Activated naive CD4-positive, alpha-beta T cell (primary cell): ENCODE data around the gene DNPH1.

Source experiments
- DNase-seq, 4 experiments: peaks; one replicate each; lab custom pipeline; 2025; lab: John Stamatoyannopoulos, UW

DNPH1 gene

GRCh38 chr6:43246301-43247113 lies 17.2 kb upstream of the DNPH1 start:
- DNase-seq: no peak

- no peak for DNase-seq
Measured at GRCh38 chr6:43243664-43244321, 14.5 kb upstream of the DNPH1 start.

DNA sequence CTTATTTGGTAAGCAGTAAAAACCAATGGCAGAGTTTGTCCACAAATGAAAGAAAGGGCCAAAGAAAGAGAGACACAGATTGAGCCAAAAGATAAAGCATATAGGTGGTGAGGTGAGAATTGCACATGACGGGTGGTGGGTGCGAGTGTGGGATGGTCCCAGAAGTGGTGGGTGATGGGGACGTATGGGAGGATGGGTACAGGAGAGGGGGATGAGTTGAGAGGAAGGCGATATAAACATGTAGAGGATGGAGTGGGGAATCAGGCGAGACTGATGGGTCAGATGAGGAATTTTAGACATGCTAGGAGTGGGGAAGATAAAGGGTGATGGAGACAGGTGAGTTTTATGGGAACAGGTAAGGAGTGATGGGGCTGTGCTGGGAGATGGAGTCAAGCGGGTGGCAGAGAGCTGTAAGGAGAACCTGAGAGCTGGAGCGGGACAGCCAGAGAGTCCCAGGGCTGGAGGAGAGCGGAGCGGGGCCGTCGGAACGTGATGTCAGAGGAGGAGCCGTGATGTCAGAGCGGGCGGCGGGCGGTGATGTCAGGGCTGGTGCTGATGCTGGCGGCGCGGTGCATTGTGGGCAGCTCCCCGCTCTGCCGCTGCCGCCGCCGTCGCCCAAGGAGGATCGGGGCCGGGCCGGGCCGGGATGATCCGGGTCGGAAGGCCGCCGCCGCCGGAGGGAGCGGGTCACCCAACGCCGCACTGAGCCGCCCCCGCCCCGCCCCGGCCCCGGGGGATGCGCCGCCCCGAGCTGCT lies 13.8 kb upstream of the DNPH1 start, which contains the start of gene TTBK1:
TTBK1 (plus strand) TSS at position 574 of the 756 bp plus-strand sequence. CDS start 3,180 bp downstream, outside the sequence.
- DNase-seq: peak in 1 of 4 experiments; percentile 15

DNA sequence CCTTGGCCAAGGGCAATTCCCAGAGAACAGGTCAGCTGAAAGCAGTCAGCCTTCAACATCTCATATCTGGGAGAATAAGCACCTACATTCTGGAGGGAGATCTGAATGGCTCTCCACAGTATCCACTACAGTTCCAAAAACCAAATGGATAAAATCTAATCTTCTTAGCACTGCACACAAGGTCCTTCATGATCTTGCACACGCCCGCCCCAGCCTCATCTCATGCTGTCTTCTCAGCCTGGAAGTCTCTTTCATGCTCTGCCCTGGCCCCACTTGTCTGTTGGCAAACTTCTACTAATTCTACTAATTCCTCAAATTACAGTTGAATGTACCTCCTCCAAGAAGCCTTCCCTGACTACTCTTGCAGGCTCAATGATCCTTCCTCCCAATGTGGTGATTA lies 12.2 kb upstream of the DNPH1 start:
- no peak for DNase-seq

DNA sequence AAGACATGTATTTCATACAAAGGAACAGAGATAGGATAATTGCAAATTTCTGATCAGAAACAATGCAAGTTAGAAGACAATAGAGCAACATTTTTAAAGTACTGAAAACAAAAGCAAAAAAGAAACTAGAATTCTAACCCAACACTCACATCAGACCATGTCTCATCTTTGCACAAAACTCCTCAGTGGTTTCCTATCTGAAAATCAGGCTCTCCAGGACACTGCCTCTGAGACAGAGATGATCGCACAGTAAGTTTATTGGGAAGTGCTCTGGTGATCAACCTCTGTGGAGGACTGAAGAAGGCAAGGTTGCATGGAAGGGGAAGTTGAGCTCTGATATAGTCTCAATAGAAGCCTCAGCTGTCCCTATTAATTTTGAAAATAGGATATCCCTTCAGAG lies 11.7 kb upstream of the DNPH1 start:
- no peak for DNase-seq

DNA sequence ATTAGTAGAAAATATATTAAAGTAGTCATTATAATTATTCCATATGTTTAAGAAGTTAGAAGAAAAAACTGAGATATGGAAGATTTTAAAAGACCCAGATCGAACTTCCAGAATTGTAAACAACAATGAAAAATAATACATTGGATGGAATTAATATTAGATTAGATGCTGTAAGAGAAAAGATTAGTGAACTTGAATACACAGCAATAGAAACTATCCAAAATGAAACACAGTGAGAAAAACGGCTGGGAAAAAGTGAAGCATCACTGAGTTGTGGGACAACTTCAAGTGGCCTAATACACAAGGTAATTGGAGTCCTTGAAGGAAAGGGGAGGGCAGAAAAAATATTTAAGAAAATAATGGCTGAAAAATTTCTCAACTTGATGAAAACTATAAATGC lies 9.8 kb upstream of the DNPH1 start:
- DNase-seq: no peak

- DNase-seq: no peak
Measured at GRCh38 chr6:43235841-43236240, 6.6 kb upstream of the DNPH1 start.

DNA sequence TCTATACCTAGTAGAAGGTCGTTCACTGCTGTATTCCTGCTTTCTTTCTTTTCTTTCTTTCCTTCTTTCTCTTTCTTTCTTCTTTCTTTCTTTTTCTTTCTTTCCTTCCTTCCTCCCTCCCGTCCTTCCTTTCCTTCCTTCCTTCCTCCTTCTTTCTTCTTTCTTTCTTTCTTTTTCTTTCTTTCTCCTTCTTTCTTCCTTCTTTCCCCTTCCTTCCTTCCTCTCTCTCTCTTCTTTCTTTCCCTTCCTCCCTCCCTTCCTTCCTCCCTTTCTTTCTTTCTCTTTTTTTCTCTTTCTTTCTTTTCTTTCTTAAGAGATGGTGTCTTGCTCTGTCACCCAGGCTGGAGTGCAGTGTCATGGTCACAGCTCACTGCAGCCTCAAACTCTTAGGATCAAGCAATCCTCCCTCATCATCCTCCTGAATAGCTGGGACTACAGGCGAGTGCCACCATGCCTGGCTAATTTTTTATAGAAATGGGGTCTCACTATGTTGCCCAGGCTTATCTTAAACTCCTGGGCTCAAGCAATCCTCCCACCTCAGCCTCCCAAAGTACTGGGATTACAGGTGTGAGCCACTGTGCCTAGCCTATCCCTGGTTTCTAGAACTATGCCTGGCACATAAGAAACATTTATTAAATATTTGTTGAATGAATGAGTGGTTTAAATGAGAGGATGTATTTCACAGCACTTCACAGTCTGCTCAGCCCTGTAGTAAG lies 2.6 kb upstream of the DNPH1 start:
- DNase-seq: no peak

DNA sequence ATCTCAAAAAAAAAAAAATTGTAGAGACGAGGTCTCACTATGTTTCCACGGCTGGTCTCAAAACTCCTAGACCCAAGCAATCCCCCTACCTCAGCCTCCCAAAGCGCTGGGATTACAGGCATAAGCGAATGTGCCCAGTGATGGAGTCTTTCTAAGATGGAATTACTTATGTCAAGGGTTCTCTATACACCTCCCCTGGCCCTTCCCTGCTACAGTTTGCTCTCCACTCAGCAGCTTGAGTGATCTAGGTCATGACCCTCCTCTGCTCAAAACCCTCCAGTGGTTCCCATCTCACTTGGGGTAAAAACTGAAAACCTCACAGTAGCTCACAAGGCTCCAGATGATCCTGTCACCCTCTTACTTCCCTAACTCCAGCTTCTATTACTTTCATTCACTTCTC lies 1.8 kb upstream of the DNPH1 start:
- no peak for DNase-seq

GRCh38 chr6:43229803-43230620 lies 731 bp upstream of the DNPH1 start:
- DNase-seq: no peak

DNA sequence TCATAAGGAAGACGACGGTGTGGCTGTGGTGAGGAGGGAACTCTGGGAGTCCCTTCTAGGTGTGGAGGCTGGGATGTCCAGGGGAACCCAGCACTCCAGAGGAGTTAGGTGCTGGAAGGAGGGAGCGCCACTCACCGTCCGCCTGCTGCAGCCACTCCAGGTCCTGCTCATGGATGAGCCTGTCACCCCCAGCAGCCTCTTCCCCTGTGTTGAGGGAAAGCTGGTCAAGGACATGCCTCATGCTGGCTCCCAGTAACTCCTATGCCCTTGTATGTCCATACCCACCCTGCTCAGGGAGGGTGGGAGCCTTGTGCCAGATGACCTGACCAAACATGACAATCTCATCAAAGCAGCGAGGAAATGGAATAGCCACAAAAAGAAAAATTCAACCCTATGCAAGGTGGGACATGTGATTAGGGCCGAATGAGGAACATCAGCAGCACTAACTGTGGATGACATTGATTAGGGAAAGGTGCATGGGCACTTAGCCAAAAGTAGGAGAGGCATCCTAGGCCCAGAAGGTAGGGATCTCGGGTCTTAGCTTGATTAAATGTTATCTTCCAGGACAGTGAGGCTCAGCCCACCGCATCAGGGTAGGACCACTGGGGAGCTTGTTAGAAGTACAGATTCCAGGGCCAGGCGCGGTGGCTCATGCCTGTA lies 3.0 kb downstream of the DNPH1 start:
- DNase-seq: no peak

DNA sequence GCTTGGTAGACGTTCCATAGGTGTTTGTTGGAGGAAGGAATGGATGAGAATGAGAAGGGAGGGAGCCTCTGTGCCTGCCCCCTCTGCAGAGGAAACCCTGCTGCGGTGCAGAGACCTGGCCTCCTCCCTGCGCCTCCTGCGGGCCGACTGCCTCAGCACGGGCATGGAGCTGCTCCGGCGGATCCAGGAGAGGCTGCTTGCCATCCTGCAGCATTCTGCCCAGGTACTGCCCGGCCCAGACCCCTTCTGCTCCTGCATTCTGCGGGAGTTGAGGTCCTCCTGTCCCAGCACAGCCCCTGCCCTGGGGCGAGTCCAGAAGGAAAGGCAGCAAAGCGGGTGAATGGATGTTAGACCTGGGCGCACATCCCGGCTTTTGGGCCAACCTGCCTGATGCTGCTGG lies 6.1 kb downstream of the DNPH1 start:
- no peak for DNase-seq

DNA sequence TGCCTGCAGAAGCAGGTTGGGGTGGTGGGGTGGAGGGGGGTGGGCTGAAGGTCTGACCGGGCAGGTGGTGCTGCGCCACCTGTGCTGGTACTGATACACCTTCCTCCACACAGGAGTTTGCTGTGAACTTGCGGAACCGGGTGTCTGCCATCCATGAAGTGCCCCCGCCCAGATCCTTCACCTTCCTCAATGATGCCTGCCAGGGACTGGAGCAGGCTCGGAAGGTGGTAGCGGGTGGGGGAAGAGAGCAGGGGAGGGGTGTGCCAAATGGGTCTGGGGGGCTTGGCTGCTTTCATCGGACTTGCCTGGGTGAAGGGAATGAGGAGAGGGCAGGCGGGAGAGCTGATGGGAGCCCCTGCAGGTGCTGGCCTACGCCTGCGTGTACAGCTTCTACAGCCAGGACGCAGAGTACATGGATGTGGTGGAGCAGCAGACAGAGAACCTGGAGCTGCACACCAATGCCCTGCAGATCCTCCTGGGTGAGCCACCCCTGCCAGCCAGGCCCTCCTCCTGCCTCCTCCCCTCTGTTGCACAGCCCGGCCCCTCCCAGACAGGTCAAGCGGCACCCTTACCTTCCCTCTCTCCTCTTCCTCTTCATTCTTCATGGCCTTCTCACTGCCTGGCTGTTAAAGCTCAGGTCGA lies 6.7 kb downstream of the DNPH1 start:
- DNase-seq: no peak

- no peak for DNase-seq
Measured at GRCh38 chr6:43221046-43221972, 8.0 kb downstream of the DNPH1 start.

DNA sequence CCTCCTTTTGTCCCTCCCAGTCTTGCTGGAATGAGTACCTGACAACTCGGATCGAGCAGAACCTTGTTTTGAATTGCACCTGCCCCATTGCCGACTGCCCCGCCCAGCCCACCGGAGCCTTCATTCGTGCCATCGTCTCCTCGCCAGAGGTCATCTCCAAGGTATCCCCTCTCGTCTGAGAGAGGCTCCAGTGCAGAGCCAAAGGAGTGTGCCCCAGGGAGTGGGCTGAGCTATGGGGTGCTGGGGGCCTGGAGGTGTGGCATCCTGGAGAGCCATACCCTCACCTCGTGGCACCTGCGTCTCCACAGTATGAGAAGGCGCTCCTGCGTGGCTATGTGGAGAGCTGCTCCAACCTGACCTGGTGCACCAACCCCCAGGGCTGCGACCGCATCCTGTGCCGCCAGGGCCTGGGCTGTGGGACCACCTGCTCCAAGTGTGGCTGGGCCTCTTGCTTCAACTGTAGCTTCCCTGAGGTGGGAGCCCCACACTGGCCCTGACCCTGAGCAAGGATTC lies 8.8 kb downstream of the DNPH1 start:
- DNase-seq: no peak

DNA sequence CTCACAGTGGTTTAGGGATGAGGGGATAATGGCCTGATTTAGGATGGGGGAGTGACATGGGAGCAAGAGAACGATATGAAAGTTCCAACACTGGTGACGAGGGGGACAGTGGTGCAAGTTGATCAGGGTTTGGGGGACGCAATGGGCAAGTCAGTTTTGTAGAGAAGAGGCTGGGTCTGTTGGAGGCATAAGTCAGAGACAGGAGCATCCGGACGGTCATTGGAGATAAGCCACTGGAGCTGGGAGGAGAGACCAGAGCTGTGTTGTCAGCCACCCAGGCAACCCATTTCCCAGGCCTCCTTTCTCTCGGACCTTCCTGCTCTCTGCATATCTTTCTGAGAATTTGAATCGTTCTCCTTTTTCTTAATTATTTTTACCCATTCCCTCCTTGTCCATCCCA lies 9.5 kb downstream of the DNPH1 start:
- no peak for DNase-seq

- DNase-seq: no peak
Measured at GRCh38 chr6:43219119-43219518, 10.2 kb downstream of the DNPH1 start.

DNA sequence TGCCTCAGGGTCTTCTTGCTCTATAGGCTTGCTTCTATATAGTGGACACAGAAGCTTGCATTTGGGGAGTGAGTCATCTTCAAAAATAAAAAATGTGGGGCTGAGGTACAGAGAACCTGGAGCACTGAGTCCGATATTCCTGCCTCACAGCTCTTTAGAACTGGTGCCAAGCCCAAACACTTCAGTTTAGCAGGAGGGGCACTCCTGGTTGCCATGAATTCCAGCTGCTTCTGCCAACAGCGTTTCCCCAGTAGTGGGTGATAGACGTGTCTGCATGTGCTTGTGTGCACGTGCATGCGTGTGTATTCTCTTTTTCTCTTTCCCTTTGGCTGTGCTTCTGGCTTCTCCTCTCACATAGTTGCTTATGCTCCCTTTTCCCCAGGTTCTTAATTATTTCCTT lies 11.9 kb downstream of the DNPH1 start:
- DNase-seq: no peak

- DNase-seq: no peak
Measured at GRCh38 chr6:43216200-43216599, 13.1 kb downstream of the DNPH1 start.
